PFSK-1 (cell line): ENCODE measurements around the gene GABRB1.

Experiments used
- FOXP2 ChIP-seq: optimal IDR thresholded peaks from 2 replicates; pipeline ENCODE3; 2011; ENCODE audit warnings: borderline replicate concordance, control low read depth, inconsistent platforms; ENCODE audit not compliant: insufficient read depth; ENCODE audit errors: extremely low read length, extremely low read depth
- TAF1 ChIP-seq: IDR thresholded peaks from 2 replicates; pipeline ENCODE4 v1.6.1; 2012; ENCODE audit warnings: low read length, control low read depth, borderline replicate concordance; ENCODE audit not compliant: insufficient read depth
- TF ChIP-seq, protein P1 (sequence below), 2 experiments: IDR thresholded peaks; 2 replicates each; pipeline versions ENCODE4 v1.6.1 to v1.8.0; 2011 to 2012; ENCODE audit warnings: low read depth in 2 of 2, low read length in 2 of 2, control low read depth in 1 of 2, inconsistent platforms in 1 of 2, mild to moderate bottlenecking in 1 of 2, moderate library complexity in 1 of 2; ENCODE audit not compliant: insufficient read depth in 1 of 2

DNA sequence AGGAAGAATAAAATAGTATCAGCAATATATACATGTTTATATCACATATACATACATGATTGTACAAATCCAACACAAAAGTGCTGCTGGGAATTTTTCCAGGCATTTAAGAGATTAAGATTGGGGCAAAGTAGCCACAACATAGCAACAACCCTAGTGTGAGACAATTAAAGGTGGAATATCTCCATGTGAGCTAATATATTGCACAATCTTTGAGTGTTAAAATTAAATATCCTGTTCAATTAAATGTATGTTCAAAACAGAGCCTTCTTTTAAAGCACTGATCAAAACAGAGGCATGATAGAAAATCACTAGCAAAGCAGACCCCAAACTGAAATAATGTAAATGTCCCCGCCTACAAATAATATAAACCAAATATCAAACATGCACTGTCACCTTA lies 97.6 kb downstream of the GABRB1 start:
- TF ChIP-seq, protein P1, sequence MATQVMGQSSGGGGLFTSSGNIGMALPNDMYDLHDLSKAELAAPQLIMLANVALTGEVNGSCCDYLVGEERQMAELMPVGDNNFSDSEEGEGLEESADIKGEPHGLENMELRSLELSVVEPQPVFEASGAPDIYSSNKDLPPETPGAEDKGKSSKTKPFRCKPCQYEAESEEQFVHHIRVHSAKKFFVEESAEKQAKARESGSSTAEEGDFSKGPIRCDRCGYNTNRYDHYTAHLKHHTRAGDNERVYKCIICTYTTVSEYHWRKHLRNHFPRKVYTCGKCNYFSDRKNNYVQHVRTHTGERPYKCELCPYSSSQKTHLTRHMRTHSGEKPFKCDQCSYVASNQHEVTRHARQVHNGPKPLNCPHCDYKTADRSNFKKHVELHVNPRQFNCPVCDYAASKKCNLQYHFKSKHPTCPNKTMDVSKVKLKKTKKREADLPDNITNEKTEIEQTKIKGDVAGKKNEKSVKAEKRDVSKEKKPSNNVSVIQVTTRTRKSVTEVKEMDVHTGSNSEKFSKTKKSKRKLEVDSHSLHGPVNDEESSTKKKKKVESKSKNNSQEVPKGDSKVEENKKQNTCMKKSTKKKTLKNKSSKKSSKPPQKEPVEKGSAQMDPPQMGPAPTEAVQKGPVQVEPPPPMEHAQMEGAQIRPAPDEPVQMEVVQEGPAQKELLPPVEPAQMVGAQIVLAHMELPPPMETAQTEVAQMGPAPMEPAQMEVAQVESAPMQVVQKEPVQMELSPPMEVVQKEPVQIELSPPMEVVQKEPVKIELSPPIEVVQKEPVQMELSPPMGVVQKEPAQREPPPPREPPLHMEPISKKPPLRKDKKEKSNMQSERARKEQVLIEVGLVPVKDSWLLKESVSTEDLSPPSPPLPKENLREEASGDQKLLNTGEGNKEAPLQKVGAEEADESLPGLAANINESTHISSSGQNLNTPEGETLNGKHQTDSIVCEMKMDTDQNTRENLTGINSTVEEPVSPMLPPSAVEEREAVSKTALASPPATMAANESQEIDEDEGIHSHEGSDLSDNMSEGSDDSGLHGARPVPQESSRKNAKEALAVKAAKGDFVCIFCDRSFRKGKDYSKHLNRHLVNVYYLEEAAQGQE (IDR thresholded peaks at IDR 0.05; ENCODE audit: insufficient read depth in 1 of 2, low read depth in 2 of 2, low read length in 2 of 2), result no peak
- TF ChIP-seq FOXP2 (no peak), TAF1 (no peak)
